Natural killer cell (primary cell): ENCODE data around the gene ZC3H18. TPM values are rescaled to one million over a fixed set of nuclear protein-coding genes. Genes with fewer than 3 reads are reported as not detected.

ENCODE experiments used
- ATAC-seq, 3 donors: fragments of 150-1000 bp in 2 of 3; fragments of 200-7000 bp in 1 of 3; cut with Tn5 transposase; 1 replicate in 1 of 3; 2 replicates in 2 of 3; pipeline ENCODE4 v1.10.0; 2021; ENCODE audit warnings: mild to moderate bottlenecking in 2 of 3, moderate library complexity in 2 of 3
- DNase-seq, 2 donors: peaks; one replicate each; pipeline versions ENCODE4 v3.0.0 to v3.0.0-alpha.2; 2013 to 2021; ENCODE audit warnings: mixed read lengths in 1 of 2
- H3K27ac ChIP-seq: one replicate; pipeline ENCODE4 v1.5.1; 2013; ENCODE audit warnings: mild to moderate bottlenecking, low read length
- H3K27me3 ChIP-seq: one replicate; pipeline ENCODE4 v1.6.1; 2013; ENCODE audit warnings: low read length; ENCODE audit not compliant: control insufficient read depth, insufficient read depth
- H3K36me3 ChIP-seq: one replicate; pipeline ENCODE4 v1.6.1; 2013; ENCODE audit warnings: low read length; ENCODE audit not compliant: control insufficient read depth, insufficient read depth
- H3K4me1 ChIP-seq: one replicate; pipeline ENCODE4 v1.6.1; 2013; ENCODE audit warnings: low read length; ENCODE audit not compliant: control insufficient read depth, insufficient read depth
- H3K4me3 ChIP-seq: one replicate; pipeline ENCODE4 v1.5.1; 2013; ENCODE audit warnings: low read length
- H3K9me3 ChIP-seq: one replicate; pipeline ENCODE4 v1.6.1; 2013; ENCODE audit warnings: low read length; ENCODE audit not compliant: control insufficient read depth, insufficient read depth
- H3K27ac Mint-ChIP-seq, 2 donors: one replicate each; pipeline ENCODE4 v1.8.0; 2022; ENCODE audit warnings: mild to moderate bottlenecking in 2 of 2, mixed read lengths in 2 of 2, moderate library complexity in 1 of 2
- H3K27me3 Mint-ChIP-seq, 2 donors: one replicate each; pipeline ENCODE4 v1.8.0; 2022; ENCODE audit warnings: low read depth in 2 of 2, mixed read lengths in 2 of 2
- H3K36me3 Mint-ChIP-seq: one replicate; pipeline ENCODE4 v1.8.0; 2022; ENCODE audit warnings: mixed read lengths
- H3K4me1 Mint-ChIP-seq, 2 donors: one replicate each; pipeline ENCODE4 v1.8.0; 2022; ENCODE audit warnings: mixed read lengths in 2 of 2
- H3K4me3 Mint-ChIP-seq: one replicate; pipeline ENCODE4 v1.8.0; 2022; ENCODE audit warnings: mild to moderate bottlenecking, moderate library complexity, mixed read lengths
- H3K9me3 Mint-ChIP-seq, 2 donors: one replicate each; pipeline ENCODE4 v1.8.0; 2022; ENCODE audit warnings: mixed read lengths in 2 of 2
- WGBS: methylation state at CpG from one replicate; pipeline ENCODE4 v1.1.7; 2013; ENCODE audit warnings: missing lambda C conversion rate; ENCODE audit not compliant: insufficient coverage; 5-methylcytosine and 5-hydroxymethylcytosine counted together
- intact Hi-C: fragments of 100-400 bp; cut with micrococcal nuclease; formaldehyde crosslinking; loops from one replicate; pipeline ENCODE4 v1.14.2; 2022
- total RNA-seq, 4 donors: library from RNA; stranded (reverse); fragments of 120-200 nt in 1 of 4; gene quantifications; one replicate each; pipeline versions ENCODE4 v1.2.3 to v1.2.4, GENCODE V29; 2013 to 2022
- TF ChIP-seq, protein P1 (sequence below): fragments of 200-600 bp; IDR thresholded peaks from one replicate; pipeline ENCODE4 v1.8.0; 2022; ENCODE audit warnings: antibody characterized with exemption

ZC3H18 gene
- total RNA-seq, 3 donors from 2014 or later (not counting 1 experiment from before 2014, with no cell fraction given) = 125 to 130 (median 126) TPM

DNA sequence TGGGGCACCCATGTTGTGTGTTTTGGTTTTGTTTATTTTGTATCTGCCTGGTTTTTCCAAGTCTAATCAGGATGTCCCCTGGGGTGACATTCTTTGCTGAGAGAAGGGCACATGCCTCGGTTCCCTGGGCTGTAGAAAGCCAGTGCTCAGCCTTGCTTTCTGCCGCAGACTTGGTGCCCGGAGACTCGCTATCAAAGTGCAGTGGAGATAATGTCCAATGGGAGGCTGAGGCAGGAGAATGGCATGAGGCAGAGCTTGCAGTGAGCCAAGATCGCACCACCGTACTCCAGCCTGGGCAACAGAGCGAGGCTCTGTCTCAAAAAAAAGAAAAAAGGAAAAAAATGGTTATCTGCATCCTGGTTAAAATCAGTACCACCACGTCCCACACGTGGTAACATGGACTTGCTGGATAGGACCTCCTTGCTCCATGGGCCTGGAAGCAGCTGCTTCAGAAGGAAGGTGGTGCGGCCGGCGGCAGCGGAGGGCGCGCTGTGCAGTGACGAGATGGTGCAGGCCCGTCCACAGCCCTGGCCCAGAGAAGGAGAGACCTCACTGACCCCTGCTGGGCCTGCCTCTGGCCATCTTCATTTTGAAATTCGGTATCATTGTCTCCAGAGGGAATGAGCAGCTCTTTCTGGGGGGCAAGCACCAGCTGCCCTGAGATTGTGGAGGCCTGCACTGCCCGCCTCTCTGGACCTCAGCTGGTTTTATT, 48.9 kb downstream of the ZC3H18 start:
- no peak overlapping the region for H3K4me3 ChIP-seq
- H3K4me3 Mint-ChIP-seq = peak overlapping the region; percentile 77
- H3K27ac Mint-ChIP-seq = peak overlapping the region; percentile 96 to 97
- peaks cover 29 to 52% of the 10 kb centered on the region in 2 donors for H3K4me1 Mint-ChIP-seq
- ATAC-seq (no peak), DNase-seq (no peak)
- H3K4me1 ChIP-seq = peaks cover 47% of the 10 kb centered on the region
- TF ChIP-seq, protein P1, sequence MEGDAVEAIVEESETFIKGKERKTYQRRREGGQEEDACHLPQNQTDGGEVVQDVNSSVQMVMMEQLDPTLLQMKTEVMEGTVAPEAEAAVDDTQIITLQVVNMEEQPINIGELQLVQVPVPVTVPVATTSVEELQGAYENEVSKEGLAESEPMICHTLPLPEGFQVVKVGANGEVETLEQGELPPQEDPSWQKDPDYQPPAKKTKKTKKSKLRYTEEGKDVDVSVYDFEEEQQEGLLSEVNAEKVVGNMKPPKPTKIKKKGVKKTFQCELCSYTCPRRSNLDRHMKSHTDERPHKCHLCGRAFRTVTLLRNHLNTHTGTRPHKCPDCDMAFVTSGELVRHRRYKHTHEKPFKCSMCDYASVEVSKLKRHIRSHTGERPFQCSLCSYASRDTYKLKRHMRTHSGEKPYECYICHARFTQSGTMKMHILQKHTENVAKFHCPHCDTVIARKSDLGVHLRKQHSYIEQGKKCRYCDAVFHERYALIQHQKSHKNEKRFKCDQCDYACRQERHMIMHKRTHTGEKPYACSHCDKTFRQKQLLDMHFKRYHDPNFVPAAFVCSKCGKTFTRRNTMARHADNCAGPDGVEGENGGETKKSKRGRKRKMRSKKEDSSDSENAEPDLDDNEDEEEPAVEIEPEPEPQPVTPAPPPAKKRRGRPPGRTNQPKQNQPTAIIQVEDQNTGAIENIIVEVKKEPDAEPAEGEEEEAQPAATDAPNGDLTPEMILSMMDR = no peak
- no peaks in the 10 kb centered on the region for H3K9me3 ChIP-seq
- intact Hi-C loops = no loop called here
- H3K27me3 Mint-ChIP-seq = no peaks in the 10 kb centered on the region
- H3K27me3 ChIP-seq = no peaks in the 10 kb centered on the region
- WGBS = 96% methylated on average over 19 of the region's 19 CpGs
- H3K36me3 ChIP-seq = peaks cover 27% of the 10 kb centered on the region
- H3K27ac ChIP-seq = peak overlapping the region; percentile 93
- H3K36me3 Mint-ChIP-seq = no peaks in the 10 kb centered on the region
- H3K9me3 Mint-ChIP-seq = no peaks in the 10 kb centered on the region

DNA sequence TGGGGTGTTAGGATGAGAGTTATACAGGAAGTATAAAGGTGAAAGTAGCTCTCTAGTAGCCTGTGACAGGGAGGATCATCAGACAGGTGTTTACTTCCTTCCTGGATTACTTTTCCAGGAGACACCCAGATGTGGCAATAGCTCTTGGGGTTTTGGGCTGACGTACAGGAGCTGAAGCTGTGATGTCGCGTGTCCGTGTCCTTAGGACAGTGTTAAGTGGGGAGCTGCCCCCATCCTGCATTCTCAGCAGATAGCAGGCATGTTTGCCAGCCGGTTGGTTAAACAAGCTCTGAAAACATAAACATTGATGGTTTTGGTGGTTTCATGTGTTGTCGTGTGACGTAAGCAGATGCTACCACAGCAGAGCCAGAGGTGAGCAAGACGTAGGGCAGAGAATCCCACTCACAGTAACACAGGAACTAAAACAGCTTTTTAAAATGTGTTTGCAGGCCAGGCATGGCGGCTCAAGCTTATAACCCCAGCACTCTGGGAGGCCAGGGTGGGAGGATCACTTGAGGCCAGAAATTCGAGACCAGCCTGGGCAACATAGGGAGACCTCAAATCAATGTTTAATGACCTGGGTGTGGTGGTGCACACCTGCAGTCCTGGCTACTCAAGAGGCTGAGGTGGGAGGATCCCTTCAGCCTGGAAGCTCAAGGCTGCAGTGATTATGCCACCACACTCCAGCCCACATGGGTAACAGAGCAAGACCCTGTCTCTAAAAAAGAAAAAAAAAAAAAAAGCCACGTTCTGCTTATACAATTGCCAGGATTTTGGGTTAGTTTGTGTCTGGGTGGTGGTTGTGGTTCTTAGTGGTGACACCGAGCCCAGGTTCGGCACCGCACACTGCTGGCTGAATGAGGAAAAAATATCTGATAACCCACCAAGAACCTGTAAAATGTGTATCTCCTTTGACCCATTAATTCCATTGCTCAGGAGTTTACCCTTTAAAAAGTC, 49.9 kb downstream of the ZC3H18 start:
- Mint-ChIP-seq H3K4me3 (peak overlapping the region; percentile 77), H3K27me3 (no peaks in the 10 kb centered on the region), H3K27ac (peak overlapping the region; percentile 96 to 97), H3K4me1 (peaks cover 29 to 50% of the 10 kb centered on the region in 2 donors), H3K36me3 (no peaks in the 10 kb centered on the region), H3K9me3 (no peaks in the 10 kb centered on the region)
- intact Hi-C loops = loop anchor here (1.0 kb wide), 6 partner anchors 13 to 164 kb away; partner anchors contain the start of genes CYBA and SNAI3
- Histone ChIP-seq H3K36me3 (peaks cover 34% of the 10 kb centered on the region), H3K27me3 (no peaks in the 10 kb centered on the region), H3K27ac (peak overlapping the region; percentile 93), H3K4me3 (no peak overlapping the region), H3K9me3 (no peaks in the 10 kb centered on the region), H3K4me1 (peaks cover 47% of the 10 kb centered on the region)
- WGBS = 33% methylated on average over 13 of the region's 14 CpGs
- TF ChIP-seq, protein P1 = no peak
- peak; percentile 78 to 94 for DNase-seq
- peak; percentile 80 to 92 (median 87) for ATAC-seq

DNA sequence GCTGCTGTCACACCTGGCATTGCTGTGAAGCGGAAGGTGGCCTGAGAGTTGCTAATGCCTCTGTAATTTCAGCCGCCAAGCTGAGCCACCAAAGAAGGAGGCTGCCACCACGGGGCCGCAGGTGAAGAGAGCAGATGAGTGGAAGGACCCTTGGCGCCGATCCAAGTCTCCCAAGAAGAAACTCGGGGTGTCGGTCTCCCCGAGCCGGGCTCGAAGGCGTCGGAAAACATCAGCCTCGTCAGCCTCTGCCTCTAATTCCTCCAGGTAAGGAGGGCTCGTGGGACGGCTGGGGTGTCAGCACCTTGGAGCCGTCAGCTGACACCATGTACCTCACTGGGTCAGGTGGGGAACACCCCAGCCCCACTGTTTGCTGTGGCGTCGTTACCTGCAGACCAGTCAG, 51.9 kb downstream of the ZC3H18 start:
- Histone ChIP-seq H3K9me3 (no peaks in the 10 kb centered on the region), H3K27me3 (no peaks in the 10 kb centered on the region), H3K27ac (peak overlapping the region; percentile 24), H3K4me3 (no peak overlapping the region), H3K4me1 (peaks cover 47% of the 10 kb centered on the region), H3K36me3 (peaks cover 40% of the 10 kb centered on the region)
- intact Hi-C loops = no loop called here
- ATAC-seq (no peak), DNase-seq (no peak)
- H3K4me3 Mint-ChIP-seq = no peak overlapping the region
- no peaks in the 10 kb centered on the region for H3K9me3 Mint-ChIP-seq
- H3K27ac Mint-ChIP-seq = peak overlapping the region; percentile 75 to 97
- no peaks in the 10 kb centered on the region for H3K36me3 Mint-ChIP-seq
- 98% methylated on average over 19 of the region's 19 CpGs for WGBS
- peaks cover 22 to 41% of the 10 kb centered on the region in 2 donors for H3K4me1 Mint-ChIP-seq
- TF ChIP-seq, protein P1 = no peak
- H3K27me3 Mint-ChIP-seq = no peaks in the 10 kb centered on the region
